Skeletal muscle cell (primary cell): ENCODE results near the gene KBTBD4.

ENCODE experiments used
- DNase-seq: peaks from one replicate; pipeline ENCODE4 v3.0.0-alpha.2; 2010; ENCODE audit warnings: low read depth
- H3K4me3 ChIP-seq: 2 replicates; pipeline ENCODE4 v1.5.1; 2011; ENCODE audit warnings: low read depth, mild to moderate bottlenecking, control low read depth, low read length, moderate library complexity

Gene KBTBD4

DNA sequence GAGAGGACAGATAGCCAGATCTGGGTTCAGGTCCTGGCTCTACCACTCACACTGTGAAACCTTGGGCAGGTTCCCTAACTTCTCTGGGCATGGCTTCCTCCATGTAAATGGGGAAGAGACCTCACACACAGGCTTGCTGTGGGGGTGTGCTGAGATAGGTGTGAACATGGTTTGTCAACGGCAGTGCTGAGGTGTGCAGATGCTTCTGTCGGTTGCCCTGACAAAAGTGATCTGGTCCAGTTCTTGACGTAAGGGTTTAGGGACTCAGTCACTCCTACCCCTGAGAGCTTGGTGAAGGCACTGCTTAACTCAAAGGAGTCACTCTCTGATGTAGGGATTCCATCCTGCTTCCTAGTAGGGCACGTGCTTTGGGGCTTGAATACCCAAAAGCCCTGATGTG lies 13.5 kb upstream of the KBTBD4 start:
- no peak overlapping the region for H3K4me3 ChIP-seq
- DNase-seq, result no peak

DNA sequence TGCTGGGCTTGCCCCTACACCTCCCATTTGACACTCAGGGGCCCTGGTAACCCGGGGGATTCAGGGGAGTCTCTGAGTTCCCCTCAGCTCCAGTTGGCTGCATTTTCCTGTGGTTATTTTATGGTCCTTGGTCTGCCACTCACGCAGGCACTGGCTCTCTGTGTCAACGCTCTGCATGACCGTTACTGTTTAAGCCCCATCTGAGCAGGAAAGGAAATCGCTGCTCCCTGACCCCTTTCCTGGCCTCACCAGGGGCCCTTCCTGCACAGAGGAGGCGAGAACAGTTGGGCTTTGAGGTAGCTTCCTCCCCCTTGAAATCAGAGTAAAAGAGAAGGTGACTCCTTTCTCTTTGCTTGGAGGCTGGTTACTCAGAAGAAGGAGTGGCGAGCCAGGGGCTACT lies 13.0 kb upstream of the KBTBD4 start:
- no peak overlapping the region for H3K4me3 ChIP-seq
- no peak for DNase-seq

DNA sequence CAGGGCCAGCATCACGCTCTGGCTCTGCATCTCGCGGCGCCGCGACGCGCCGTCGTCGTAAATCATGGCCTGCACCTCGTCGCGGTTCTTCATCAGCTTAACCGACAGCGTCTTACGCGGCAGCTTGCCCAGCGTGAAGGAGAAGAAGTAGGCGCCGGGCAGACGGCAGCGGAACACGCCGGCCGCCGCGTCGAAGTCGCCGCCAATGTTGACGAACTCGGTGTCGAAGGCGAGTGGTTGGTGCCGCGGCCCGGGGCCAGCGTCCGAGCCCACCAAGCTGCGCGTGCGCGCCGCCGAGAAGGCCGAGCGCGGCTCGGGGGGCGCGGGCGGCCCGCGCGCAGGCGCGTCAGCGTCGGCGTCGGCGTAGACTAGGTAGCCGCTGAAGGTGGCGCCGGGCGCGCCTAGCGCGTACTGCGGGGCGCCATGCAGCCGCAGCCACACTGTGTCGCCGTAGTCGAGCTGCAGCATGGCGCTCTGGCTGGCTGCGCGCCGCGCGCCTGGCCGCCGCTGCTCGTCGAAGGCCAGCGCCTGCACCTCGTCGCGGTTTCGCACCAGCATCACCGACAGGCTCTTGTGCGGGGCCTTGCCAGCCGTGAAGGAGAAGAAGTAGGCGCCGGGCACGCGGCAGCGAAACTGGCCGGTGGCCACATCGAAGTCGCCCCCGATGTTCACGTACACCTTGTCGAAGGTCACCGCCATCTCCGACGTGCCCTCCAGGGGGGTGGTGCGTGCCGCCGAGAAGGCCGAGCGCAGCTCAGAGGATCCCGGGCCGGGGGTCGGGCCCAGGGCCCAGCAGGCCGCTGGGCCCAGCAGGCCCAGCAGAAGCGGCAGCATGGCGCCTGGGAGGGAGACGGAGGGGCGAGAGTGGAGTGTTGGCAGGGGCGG lies 11.4 kb upstream of the KBTBD4 start:
- H3K4me3 ChIP-seq, result peak overlapping the region; percentile 42
- DNase-seq, result no peak

DNA sequence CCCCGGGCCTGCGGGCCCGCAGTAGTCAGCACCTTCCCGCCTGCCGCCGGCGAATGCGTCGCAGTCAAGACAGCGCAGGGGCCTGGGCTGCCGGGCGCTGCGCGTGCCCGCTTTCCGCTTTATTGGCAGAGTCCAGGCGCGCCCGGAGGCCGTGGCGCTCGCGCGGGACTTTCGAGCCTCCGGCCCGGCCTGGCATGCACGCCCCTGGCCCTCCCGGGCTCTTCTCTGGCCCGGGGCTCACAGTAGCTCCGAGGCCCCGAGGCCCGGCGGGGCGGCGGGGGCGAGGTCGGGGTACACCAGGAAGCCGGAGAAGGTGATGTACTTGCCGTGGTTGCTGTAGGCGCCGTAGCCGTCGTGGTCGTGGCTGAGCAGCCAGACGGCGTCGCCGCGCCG lies 10.8 kb upstream of the KBTBD4 start:
- peak overlapping the region; percentile 42 for H3K4me3 ChIP-seq
- no peak for DNase-seq

DNA sequence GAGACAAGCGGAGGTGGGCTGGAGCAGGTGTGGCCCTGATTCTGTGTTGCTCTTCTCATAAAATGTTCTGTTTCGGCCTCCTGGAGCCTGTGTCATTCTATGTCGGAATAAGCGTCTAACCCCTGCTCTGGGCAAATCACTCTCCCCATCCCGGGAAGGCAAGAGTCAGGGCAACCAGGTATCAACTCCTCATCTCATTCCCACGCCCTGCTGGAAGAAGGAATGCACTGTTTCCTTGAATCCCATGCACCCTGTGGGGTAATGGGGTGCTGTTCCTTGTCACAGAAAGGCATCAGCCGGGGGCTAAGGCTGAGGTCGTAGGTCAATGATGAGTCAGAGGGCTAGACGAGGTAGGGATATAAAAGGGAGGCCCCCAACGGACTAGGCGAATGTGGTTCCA lies 10.3 kb upstream of the KBTBD4 start:
- DNase-seq, result no peak
- H3K4me3 ChIP-seq, result peak overlapping the region; percentile 42

DNA sequence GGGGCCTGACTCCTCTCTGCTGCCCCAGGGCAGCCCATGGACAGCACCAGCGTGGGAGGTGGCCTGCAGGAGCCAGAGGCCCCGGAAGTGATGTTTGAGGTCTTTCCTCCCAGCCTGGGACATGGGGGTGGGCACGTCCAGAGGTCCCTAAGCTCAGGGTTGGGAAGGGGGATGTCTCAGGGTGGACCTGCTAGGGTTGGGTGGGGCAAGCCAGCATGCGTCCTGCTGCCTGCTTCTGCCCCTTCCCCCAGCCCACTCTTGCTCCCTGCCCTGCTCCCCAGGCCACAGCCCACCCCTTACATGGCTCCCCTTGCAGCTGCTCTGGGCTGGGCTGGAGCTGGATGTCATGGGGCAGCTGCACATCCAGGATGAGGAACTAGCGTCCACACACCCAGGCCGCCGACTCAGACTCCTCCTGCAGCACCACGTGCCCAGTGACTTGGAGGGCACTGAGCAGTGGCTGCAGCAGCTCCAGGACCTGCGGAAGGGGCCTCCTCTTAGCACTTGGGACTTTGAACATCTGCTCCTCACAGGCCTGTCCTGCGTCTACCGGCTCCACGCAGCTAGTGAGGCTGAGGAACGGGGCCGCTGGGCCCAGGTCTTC lies 9.1 kb upstream of the KBTBD4 start:
- no peak for DNase-seq
- no peak overlapping the region for H3K4me3 ChIP-seq

DNA sequence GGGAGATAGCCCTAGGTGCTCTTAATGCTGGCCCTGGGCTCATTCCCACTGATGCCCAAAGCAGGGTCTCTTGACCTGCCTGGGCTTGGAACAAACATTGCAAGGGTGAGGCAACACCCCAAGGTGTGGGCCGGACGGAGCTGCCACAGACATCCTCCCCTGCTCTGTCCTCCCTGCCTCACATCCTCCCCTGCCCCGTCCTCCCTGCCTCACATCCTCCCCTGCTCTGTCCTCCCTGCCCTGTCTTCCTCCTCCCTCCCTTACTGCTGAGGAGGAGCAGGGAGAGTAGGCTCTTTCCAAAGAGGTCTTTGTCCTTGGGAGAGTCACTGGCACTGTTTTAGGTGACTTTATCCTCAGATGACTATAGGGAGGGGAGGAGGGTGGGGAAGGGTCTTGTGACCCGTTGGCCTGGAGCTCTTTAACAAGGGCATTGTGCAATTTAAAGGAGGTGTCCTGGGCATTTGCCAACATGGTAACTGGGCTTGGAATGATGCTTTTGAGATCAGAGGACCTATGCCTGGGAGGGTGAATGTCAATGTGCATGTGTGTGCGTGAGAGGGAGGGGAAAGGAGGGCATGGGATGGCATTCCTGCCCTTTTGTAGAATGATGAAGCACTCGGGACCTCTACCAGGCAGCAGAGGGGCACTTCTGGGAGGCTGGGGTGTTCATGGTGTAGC lies 8.4 kb upstream of the KBTBD4 start:
- no peak for DNase-seq

DNA sequence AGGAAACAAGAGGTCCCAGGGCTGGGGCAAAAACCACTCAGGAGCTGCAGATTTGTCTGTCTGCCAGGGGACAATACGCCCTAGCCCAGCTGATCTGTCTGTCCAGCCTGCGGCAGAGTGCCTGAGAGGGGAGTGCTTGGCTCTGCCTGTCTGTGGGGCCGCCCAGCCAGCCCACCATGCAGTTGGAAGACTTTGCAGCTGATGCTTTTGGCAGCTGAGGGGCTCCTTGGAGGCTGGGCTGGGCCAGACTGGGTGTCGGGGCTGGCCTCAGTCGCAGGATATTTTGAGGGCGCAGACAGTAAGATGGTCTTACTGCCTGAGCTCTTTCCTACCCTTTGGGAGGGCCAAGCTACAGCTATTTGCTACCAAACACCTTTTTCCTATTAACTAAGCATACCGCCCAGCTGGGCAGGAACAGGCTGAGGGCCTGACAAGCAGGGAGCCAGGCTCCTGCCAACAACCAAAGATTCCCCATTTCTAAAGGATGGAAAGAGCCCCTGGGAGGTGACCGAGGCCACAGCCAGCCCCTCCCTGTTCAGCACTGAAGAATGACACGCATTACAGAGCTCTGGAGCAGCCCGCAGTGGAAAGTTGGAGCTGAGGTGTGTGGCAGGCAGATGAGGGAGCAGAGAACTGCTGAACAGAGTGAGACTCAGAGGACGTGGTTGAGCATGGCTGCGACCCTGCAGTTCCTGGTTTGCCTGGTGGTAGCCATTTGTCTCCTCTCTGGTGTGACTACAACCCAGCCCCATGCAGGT lies 7.5 kb upstream of the KBTBD4 start, which contains the start of gene FAM180B:
FAM180B (plus strand) TSS at position 581 of the 758 bp plus-strand sequence; CDS start at position 672, 91 bp downstream.
- no peak for DNase-seq
- no peak within 1 kb of the TSS for H3K4me3 ChIP-seq

More for the DNA sequence above, 8.4 kb upstream of the KBTBD4 start:
- H3K4me3 ChIP-seq, result no peak overlapping the region

DNA sequence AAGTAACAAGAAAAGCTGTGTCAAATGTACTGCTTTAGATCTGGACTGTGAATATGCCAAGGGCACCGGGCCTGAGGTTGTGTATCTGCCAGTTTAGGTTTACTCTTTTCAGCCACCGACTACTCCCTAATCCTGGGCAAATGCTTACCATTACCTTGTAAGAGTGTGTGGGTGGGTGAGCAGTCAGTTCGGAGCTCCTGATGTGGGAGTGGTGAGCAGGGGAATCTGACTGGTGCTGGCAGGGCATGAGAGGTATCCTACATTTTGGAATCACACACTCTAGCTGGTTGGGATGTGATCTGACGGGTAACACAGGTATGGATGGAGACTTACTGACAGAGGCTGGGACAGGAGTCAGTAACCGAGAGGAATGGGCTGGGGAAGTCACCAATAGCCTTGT lies 5.1 kb upstream of the KBTBD4 start:
- H3K4me3 ChIP-seq, result no peak overlapping the region
- DNase-seq, result no peak

DNA sequence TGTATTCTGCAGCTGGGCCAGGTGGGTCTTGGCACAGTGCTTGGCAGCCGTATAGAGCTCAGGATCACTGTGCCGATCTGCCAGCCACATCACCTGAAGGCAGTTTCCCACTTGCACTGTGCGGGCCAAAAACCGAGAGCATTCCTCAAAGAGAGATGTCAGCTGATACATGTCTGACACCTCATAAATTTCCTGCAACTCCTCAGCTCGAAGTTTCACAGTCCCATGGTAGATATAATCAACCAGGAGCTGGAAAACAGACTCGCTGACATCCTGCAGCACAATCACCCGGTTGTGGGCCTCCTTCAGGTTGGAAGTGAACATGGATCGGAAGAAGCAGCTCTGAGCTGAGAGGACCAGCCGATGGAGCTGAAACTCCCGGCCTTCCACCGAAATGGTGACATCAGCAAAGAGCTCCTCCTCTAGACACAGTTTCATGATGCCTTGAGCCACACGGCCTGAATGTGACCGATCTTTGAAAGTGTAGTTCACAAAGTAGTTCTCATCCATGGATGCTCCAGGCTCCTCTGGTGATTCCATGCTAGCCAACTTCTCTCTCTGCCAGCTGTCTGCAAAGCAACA lies 1.2 kb downstream of the KBTBD4 start:
- no peak for DNase-seq
- H3K4me3 ChIP-seq, result peak overlapping the region; percentile 77

DNA sequence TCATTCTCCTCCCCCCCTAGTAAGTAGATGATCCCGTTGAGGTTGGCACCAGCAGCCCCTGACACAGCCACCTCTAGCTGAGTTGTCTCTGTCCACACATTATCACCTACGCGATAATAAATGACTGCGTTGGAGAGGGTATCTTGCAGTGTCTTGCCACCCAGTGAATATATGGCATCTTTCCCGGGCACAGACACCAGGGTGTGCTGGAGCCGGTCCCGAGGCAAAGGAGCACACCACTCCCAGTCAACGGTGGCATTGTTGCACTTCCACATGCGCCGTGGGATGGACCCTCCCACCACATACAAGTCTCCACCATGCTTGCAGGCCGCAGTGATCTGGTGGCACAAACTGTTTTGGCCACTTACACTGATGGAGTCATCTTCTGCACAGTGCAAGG lies 5.4 kb downstream of the KBTBD4 start:
- no peak overlapping the region for H3K4me3 ChIP-seq
- DNase-seq, result no peak

DNA sequence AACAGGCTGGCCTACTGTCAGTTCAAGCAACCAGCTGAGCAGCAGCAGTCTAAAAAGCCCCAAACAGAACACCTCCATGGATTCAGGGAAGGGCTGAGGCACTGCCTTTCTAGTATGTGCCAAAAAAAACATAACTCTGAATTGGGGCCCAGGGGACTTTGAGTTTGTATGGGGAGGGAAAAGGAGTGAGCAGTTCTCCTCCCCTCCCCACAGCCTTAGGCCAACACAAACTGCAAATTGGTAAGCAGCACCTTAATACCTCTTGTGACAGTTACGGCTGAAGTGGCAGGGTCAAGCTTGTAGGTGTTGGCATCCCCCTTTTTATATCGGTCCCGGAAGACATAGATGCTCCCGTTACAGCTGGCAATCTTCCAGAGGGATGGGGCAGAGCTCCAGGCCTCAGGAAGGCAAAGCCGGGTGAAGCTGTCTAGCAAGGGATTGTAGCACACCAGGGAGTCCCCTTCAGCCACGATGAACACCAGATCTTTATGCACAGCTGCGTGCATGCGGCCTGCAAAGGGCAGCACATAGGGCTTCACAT lies 6.0 kb downstream of the KBTBD4 start:
- H3K4me3 ChIP-seq, result no peak overlapping the region
- DNase-seq, result no peak

DNA sequence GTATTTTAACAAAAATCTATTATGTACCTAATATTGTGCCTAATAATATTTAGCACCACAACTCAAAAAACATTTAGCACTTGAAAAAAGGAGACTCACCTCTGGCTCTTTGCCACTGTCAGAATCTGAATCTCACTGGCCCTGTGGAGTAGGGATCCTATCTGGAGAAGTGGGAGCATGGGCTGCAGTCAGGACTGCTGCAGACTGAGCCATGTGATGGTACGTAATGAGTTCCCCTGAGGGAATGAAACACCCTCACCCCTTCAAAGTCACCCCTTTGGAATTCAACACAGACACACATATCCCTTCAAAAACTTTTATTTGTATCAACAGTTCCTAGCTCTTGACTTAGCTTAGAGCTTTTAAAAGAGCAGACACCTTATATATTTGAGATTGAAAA lies 6.9 kb downstream of the KBTBD4 start:
- no peak for DNase-seq
- no peak overlapping the region for H3K4me3 ChIP-seq

DNA sequence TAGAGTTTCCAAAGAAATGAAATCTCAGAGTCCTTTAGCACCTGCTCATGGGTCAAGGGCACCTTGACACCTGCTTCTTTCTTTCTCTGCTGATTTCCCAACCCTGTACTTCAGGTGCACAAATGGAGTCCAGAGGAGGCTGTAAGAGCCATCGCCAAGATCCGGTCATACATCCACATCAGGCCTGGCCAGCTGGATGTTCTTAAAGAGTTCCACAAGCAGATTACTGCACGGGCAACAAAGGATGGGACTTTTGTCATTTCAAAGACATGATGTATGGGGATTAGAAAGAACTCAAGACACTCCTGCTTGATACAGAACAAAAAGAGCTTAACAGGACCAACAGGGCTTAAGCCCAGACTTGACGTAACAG lies 7.4 kb downstream of the KBTBD4 start:
- no peak overlapping the region for H3K4me3 ChIP-seq
- no peak for DNase-seq

DNA sequence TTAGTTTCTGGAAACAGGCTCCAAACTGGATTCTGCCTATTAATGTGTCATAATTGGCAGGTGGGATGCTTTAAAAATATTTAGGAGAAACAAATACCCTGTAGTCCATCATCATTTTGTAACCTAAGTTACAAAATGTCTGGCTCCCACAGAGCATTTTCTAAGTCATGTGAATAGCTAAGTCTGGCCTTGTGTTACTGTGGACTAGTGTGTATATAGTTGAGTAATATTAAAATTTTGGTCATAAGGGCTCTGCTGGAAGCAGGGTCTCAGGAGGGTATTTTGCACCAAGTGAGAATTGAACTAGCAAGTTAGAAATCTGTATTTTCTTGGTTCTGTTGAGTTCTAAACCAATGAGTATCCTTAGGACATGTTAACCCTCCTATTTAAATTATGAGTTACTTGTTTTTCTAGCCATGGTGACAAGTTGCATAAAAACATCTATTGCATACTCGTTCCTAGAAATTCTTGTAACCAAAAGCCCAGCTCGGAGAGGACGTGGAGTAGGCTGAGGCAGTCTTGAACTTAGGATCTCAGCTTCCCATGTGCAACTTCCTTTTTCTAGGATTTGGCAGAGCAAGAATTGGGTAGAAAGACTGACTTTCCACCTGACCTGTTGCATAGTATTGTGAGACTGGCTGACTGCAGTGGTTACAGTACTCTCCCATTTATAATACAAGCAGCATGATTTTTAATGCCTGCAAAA lies 8.0 kb downstream of the KBTBD4 start:
- no peak for DNase-seq
- no peak overlapping the region for H3K4me3 ChIP-seq

DNA sequence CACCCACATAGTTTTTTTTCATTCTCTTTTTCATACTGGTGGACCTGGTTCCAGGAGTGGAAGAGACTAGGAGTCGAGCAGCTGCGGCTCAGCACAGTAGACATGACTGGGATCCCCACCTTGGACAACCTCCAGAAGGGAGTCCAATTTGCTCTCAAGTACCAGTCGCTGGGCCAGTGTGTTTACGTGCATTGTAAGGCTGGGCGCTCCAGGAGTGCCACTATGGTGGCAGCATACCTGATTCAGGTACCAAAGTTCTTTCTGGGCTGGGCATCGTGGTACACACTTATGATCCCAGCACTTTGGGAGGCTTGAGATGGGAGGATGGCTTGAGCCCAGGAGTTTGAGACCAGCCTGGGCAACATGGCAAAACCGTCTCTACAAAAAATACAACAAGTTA lies 9.1 kb downstream of the KBTBD4 start:
- no peak for DNase-seq
- no peak overlapping the region for H3K4me3 ChIP-seq

DNA sequence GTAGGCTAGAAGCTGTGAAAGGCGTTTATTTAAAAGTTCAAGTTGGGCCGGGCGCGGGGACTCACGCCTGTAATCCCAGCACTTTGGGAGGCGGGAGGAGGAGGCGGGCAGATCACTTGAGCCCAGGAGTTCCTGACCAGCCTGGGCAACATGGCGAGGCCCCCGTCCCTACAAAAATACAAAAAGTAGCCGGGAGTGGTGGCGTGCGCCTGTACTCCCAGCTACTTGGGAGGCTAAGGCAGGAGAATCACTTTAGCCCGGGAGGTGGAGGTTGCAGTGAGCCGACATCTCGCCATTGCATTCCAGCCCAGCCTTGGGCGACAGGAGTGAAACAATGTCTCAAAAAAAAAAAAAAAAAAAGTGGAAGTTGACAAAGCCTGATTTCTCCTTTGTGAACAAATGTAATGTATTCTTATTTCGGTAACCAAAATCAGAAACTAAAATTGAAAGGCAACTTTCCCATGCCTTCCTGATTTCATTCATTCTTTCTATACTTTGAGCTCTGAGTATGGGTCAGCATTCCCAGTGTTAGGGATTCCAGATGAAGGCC lies 12.5 kb downstream of the KBTBD4 start:
- no peak for DNase-seq
- peak overlapping the region; percentile 76 for H3K4me3 ChIP-seq
